K562 (cell line): ENCODE results near the gene ADM5. TPM values are rescaled to one million over a fixed set of nuclear protein-coding genes. Genes with fewer than 3 reads are reported as not detected.

Experiments
- GABPB1 ChIP-seq: sonication (generic); formaldehyde crosslinking; IDR thresholded peaks from 2 replicates; pipeline ENCODE4 v1.8.0; 2022; ENCODE audit warnings: mild to moderate bottlenecking, missing genetic modification reagents
- MAZ ChIP-seq, 2 experiments: fragments of 450-650 bp in 1 of 2; sonication (generic) in 1 of 2; formaldehyde crosslinking; IDR thresholded peaks in 1 of 2; conservative IDR thresholded peaks in 1 of 2; 2 replicates each; pipeline versions ENCODE4 v1.4.0 to v1.5.0; 2020; ENCODE audit warnings: mild to moderate bottlenecking in 1 of 2, missing genetic modification reagents in 1 of 2
- NONO ChIP-seq, 2 experiments: fragments of 200-400 bp in 1 of 2; fragments of 450-650 bp in 1 of 2; formaldehyde crosslinking in 1 of 2; IDR thresholded peaks; 2 replicates each; pipeline ENCODE4 v1.6.1; 2017; ENCODE audit warnings: low read depth in 2 of 2, mild to moderate bottlenecking in 2 of 2, moderate library complexity in 2 of 2, low read length in 1 of 2
- OTX1 ChIP-seq: fragments of 450-650 bp; formaldehyde crosslinking; IDR thresholded peaks from 2 replicates; pipeline ENCODE4 v1.4.0; 2022; ENCODE audit warnings: mild to moderate bottlenecking
- POU5F1 ChIP-seq: fragments of 150-350 bp; IDR thresholded peaks from 2 replicates; pipeline ENCODE4 v1.6.1; 2014; ENCODE audit warnings: borderline replicate concordance, low read length, low read depth, mild to moderate bottlenecking; ENCODE audit not compliant: partially characterized antibody
- ZNF140 ChIP-seq: fragments of 250-450 bp; sonication (Bioruptor Pico); IDR thresholded peaks from 2 replicates; pipeline ENCODE4 v1.8.0; 2021; ENCODE audit warnings: moderate library complexity, mild to moderate bottlenecking, inconsistent platforms
- ZNF785 ChIP-seq: fragments of 250-450 bp; sonication (Bioruptor Pico); IDR thresholded peaks from 2 replicates; pipeline ENCODE4 v1.4.0; 2020; ENCODE audit warnings: mild to moderate bottlenecking
- polyA plus RNA-seq, 8 experiments: library from polyadenylated mRNA; depleted of rRNA in 4 of 8; stranded (reverse) in 5 of 8; unstranded in 3 of 8; fragments of >200 nt; fragmentation: Nextera tagmentation in 2 of 8; fragmentation: Illumina TruSeq in 1 of 8; extraction: Ambion mirVana in 2 of 8; extraction: Trizol in 1 of 8; gene quantifications; 2 replicates each; pipeline versions ENCODE4 v1.2.1 to v1.2.3, GENCODE V29; 2011 to 2014; ENCODE audit warnings: inconsistent platforms in 1 of 8, missing spikeins in 1 of 8
- total RNA-seq, 7 experiments: library from RNA; depleted of rRNA in 6 of 7; stranded (reverse); fragments of >200 nt in 6 of 7; fragmentation: Illumina TruSeq in 2 of 7; extraction: Trizol in 2 of 7; gene quantifications; 2 replicates each; pipeline versions ENCODE4 v1.2.1 to v1.2.3, GENCODE V29; 2011 to 2021; ENCODE audit warnings: low replicate concordance in 1 of 7
- TF ChIP-seq, protein P1 (sequence below): fragments of 250-450 bp; sonication (Bioruptor Pico); IDR thresholded peaks from 2 replicates; pipeline ENCODE4 v1.9.0; 2021; ENCODE audit warnings: mild to moderate bottlenecking, inconsistent platforms
- TF ChIP-seq, protein P2 (sequence below): fragments of 450-650 bp; formaldehyde crosslinking; IDR thresholded peaks from 2 replicates; pipeline ENCODE4 v1.4.0; 2020; ENCODE audit warnings: mild to moderate bottlenecking, moderate library complexity
- TF ChIP-seq, protein P3 (sequence below), 2 experiments: fragments of 450-650 bp in 1 of 2; sonication (generic) in 1 of 2; formaldehyde crosslinking in 1 of 2; IDR thresholded peaks; 2 replicates each; pipeline versions ENCODE4 v1.7.1 to v1.9.0; 2016 to 2022; ENCODE audit warnings: inconsistent platforms in 1 of 2, mild to moderate bottlenecking in 1 of 2, missing genetic modification reagents in 1 of 2
- TF ChIP-seq, protein P4 (sequence below): sonication (generic); formaldehyde crosslinking; IDR thresholded peaks from 2 replicates; pipeline ENCODE4 v1.8.1; 2023; ENCODE audit warnings: mild to moderate bottlenecking, missing genetic modification reagents, moderate library complexity

Gene ADM5
- total and polyA plus RNA-seq, 9 of the 15 experiments (the other 6 are each of a cell fraction or from before 2014, with no cell fraction given) = 0.13 to 8.4 (median 2.0) TPM; not detected in 1

DNA sequence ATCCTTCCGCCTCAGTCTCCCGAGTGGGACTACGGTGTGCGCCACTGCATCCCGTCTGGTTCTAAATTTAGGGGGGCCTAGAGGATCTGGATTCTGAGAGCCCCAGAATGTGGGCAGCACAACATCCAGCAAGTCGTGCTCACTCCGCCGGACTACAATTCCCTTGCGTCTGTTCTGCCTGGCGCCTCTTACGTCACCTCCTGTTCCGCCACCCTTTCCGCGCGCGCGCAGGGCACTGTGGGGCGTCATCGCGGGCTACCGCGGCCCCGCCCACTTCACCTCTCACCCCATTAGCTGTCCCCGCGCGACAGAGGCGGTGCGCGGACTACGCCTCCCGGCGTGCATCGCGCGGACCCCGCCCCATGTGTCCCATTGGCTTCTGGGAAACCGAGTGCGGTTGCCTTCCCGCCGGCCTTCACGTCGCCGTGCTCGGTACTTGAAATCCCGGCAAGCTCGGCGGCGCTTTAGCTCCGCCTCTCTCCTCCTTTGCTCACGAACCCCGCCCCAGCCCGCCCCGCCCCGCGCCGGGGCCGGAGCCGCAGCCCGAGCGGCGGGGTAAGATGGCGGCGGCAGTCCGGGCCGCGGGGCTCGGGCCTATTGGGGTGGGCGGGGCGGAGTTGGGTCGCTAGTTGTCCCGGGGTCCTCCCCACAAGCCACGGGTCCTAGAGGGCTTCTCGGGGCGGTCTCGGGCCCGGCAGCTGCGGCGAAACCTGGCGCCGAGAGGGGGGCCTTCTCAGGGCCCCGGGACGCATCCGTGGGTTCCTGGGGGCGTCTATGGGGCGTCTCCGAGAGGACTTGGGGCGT is 47.5 kb upstream of the ADM5 start, which contains the start of gene SCAF1 (continued):
- TF ChIP-seq, protein P1, sequence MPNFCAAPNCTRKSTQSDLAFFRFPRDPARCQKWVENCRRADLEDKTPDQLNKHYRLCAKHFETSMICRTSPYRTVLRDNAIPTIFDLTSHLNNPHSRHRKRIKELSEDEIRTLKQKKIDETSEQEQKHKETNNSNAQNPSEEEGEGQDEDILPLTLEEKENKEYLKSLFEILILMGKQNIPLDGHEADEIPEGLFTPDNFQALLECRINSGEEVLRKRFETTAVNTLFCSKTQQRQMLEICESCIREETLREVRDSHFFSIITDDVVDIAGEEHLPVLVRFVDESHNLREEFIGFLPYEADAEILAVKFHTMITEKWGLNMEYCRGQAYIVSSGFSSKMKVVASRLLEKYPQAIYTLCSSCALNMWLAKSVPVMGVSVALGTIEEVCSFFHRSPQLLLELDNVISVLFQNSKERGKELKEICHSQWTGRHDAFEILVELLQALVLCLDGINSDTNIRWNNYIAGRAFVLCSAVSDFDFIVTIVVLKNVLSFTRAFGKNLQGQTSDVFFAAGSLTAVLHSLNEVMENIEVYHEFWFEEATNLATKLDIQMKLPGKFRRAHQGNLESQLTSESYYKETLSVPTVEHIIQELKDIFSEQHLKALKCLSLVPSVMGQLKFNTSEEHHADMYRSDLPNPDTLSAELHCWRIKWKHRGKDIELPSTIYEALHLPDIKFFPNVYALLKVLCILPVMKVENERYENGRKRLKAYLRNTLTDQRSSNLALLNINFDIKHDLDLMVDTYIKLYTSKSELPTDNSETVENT (CRISPR knock-in tag) = peak; percentile 79
- TF ChIP-seq GABPB1 = peak; percentile 95
- peak; percentile 87 to 96 for TF ChIP-seq MAZ (CRISPR knock-in tag; conservative IDR thresholded peaks at IDR 0.05 in 1 of 2, IDR thresholded peaks at IDR 0.05 in 1 of 2)
- peak; percentile 92 for TF ChIP-seq POU5F1
- no peak for TF ChIP-seq OTX1 (CRISPR knock-in tag)
- no peak for TF ChIP-seq ZNF140
- TF ChIP-seq, protein P2, sequence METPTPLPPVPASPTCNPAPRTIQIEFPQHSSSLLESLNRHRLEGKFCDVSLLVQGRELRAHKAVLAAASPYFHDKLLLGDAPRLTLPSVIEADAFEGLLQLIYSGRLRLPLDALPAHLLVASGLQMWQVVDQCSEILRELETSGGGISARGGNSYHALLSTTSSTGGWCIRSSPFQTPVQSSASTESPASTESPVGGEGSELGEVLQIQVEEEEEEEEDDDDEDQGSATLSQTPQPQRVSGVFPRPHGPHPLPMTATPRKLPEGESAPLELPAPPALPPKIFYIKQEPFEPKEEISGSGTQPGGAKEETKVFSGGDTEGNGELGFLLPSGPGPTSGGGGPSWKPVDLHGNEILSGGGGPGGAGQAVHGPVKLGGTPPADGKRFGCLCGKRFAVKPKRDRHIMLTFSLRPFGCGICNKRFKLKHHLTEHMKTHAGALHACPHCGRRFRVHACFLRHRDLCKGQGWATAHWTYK (CRISPR knock-in tag) = peak; percentile 55; the same call in 1 of the 2 replicates
- TF ChIP-seq, protein P3, sequence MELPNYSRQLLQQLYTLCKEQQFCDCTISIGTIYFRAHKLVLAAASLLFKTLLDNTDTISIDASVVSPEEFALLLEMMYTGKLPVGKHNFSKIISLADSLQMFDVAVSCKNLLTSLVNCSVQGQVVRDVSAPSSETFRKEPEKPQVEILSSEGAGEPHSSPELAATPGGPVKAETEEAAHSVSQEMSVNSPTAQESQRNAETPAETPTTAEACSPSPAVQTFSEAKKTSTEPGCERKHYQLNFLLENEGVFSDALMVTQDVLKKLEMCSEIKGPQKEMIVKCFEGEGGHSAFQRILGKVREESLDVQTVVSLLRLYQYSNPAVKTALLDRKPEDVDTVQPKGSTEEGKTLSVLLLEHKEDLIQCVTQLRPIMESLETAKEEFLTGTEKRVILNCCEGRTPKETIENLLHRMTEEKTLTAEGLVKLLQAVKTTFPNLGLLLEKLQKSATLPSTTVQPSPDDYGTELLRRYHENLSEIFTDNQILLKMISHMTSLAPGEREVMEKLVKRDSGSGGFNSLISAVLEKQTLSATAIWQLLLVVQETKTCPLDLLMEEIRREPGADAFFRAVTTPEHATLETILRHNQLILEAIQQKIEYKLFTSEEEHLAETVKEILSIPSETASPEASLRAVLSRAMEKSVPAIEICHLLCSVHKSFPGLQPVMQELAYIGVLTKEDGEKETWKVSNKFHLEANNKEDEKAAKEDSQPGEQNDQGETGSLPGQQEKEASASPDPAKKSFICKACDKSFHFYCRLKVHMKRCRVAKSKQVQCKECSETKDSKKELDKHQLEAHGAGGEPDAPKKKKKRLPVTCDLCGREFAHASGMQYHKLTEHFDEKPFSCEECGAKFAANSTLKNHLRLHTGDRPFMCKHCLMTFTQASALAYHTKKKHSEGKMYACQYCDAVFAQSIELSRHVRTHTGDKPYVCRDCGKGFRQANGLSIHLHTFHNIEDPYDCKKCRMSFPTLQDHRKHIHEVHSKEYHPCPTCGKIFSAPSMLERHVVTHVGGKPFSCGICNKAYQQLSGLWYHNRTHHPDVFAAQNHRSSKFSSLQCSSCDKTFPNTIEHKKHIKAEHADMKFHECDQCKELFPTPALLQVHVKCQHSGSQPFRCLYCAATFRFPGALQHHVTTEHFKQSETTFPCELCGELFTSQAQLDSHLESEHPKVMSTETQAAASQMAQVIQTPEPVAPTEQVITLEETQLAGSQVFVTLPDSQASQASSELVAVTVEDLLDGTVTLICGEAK (IDR thresholded peaks at IDR 0.05) = peak; percentile 96
- TF ChIP-seq, protein P3 (CRISPR knock-in tag; IDR thresholded peaks at IDR 0.05) = no peak
- no peak for TF ChIP-seq ZNF785
- 0 out of 4 replicates have a peak, but pooled peaks of 1 of the 2 experiments have one; percentile 6 for TF ChIP-seq NONO (IDR thresholded peaks at IDR 0.05; ENCODE audit: low read depth in 2 of 2, low read length in 1 of 2)
- TF ChIP-seq, protein P4, sequence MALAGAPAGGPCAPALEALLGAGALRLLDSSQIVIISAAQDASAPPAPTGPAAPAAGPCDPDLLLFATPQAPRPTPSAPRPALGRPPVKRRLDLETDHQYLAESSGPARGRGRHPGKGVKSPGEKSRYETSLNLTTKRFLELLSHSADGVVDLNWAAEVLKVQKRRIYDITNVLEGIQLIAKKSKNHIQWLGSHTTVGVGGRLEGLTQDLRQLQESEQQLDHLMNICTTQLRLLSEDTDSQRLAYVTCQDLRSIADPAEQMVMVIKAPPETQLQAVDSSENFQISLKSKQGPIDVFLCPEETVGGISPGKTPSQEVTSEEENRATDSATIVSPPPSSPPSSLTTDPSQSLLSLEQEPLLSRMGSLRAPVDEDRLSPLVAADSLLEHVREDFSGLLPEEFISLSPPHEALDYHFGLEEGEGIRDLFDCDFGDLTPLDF = peak; percentile 92
